Renal cortical epithelial cell (primary cell): ENCODE results near the gene CCDC92. TPM values are rescaled to one million over a fixed set of nuclear protein-coding genes. Genes with fewer than 3 reads are reported as not detected.
A peak's percentile ranks its signal among the peaks of the same experiment; 100 is the strongest.

Experiments
- DNase-seq: peaks from one replicate; pipeline ENCODE4 v3.0.0-alpha.2; 2011; ENCODE audit warnings: low read depth
- total RNA-seq: library from RNA; depleted of rRNA; stranded (reverse); fragments of >200 nt; gene quantifications from 2 replicates; pipeline ENCODE4 v1.2.3, GENCODE V29; 2014

The CCDC92 gene, protein sequence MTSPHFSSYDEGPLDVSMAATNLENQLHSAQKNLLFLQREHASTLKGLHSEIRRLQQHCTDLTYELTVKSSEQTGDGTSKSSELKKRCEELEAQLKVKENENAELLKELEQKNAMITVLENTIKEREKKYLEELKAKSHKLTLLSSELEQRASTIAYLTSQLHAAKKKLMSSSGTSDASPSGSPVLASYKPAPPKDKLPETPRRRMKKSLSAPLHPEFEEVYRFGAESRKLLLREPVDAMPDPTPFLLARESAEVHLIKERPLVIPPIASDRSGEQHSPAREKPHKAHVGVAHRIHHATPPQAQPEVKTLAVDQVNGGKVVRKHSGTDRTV
- 4.3 and 21.7 TPM in 2 replicates for total RNA-seq

GRCh38 chr12:123972457-123973401, at the start of gene CCDC92, which contains the start of gene ZNF664:
Gene CCDC92, minus strand, starts transcription at chr12:123972831. Its CDS starts 28,526 bp downstream, at chr12:123944305.
Gene ZNF664, plus strand, starts transcription at chr12:123973215. Its CDS starts 38,930 bp downstream, at chr12:124012145.
- DNase-seq, result peak; percentile 50

GRCh38 chr12:124022161-124022560, 49.5 kb upstream of the CCDC92 start:
- DNase-seq, result no peak

DNA sequence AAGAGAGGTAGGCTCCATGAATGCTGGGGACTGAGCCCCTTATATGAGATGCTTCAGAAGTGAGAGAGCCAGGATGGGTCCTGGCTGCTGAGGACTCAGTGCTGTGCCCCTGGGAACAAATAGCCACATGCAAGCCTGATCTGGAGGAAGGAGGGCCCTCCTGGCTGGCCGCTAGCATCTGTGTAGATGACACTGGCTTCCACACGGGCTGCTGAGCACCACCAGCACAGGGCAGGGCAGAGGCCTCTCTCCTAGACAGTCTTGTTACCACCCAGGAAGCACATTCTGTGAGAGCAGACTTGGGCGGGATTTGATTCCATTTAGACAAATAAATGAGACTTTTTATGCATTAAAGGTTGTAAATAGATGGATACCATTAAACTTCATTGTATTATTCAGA, 48.4 kb upstream of the CCDC92 start:
- DNase-seq, result no peak

- no peak for DNase-seq
Observed at GRCh38 chr12:124020514-124020949, 47.9 kb upstream of the CCDC92 start.

- no peak for DNase-seq
Observed at GRCh38 chr12:124019115-124019514, 46.5 kb upstream of the CCDC92 start.

GRCh38 chr12:124018539-124018938, 45.9 kb upstream of the CCDC92 start:
- DNase-seq, result no peak

- no peak for DNase-seq
Observed at GRCh38 chr12:124017064-124017463, 44.4 kb upstream of the CCDC92 start.

DNA sequence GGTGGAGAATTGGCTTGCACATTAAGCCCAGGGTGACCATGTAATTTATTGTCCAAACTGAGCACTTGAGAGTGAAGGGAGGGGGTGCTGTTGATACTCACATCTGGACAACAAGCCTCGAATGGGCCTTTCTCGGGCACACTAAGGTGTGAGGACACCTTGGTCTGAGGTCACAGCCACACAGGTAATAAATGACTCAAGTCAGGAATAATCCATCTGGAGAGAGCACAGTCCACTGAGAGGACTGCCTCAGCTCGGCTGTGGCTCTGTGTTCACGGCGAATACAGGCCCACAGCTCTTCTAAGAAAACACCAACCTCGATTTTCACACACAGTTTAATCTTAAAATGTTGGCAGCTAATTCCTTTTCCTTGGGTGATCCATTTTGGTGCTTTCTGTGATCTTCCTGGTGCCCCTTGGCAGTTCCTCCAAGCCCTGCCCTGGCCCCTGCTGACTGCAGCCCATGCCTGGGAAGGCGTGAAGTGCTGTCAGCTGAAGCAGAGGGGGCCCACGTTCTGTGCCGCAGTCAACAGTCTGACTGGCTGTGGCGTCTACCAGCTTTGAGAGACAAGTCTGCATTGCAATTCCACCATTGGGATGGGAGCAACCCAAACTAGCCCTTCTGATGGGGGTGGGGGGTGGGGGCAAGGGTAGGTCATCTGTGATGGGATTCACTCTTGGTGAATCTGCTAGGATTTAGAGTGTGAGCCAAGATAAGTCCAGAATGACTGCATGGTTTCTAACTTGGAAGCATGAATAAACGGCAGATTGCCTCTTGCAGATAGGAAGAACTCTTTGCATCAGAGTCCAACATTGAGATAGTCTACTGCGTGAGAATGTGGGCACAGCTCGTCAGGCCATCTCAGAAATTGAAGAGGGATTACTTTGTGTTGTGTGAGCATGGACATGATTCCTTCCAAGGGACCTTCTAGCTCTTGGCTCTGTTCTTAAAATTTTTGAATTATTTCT, 43.1 kb upstream of the CCDC92 start:
- DNase-seq, result no peak

GRCh38 chr12:124013073-124013472, 40.4 kb upstream of the CCDC92 start:
- DNase-seq, result no peak

- no peak for DNase-seq
Observed at GRCh38 chr12:124011435-124012115, 38.9 kb upstream of the CCDC92 start.

DNA sequence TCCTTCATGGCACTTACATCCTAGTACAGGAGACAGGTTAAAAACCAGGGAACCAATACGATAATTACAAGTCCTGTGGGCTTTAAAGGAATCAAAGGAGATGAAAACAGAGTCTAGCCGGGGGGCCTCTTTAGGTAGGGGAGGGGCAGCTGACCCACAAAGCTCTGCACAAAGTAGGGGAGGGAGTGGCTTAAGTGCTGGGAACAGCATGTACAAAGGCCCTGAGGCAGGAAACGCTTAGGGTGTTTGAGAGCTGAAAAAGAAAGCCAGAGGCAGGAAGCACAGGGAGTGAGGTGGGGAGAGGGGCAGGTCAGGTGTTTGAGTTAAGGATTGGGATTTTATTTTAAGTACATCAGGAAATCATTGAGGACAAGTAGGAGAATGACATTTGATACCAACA, 38.1 kb upstream of the CCDC92 start:
- no peak for DNase-seq

GRCh38 chr12:124009781-124010180, 37.1 kb upstream of the CCDC92 start:
- no peak for DNase-seq

DNA sequence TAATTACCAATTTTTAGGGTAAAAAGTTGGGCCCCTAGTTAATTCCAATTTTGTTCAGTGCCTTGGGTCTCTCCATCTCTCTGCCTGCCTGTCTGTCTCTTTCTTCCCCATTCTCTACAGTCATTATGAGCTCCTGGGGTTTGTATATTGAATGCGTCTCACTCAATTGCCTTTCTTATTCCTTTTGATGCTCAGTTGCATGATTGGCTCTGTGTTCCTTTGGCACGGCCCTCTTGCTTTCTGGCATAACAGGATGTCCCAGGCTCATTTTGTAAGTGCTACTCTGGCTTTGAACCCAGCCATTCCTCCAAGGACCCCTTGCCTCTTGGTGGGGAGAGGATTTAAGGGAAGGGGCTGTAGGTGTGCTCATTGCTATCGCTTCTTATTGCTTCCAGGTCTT, 36.0 kb upstream of the CCDC92 start:
- DNase-seq, result no peak

DNA sequence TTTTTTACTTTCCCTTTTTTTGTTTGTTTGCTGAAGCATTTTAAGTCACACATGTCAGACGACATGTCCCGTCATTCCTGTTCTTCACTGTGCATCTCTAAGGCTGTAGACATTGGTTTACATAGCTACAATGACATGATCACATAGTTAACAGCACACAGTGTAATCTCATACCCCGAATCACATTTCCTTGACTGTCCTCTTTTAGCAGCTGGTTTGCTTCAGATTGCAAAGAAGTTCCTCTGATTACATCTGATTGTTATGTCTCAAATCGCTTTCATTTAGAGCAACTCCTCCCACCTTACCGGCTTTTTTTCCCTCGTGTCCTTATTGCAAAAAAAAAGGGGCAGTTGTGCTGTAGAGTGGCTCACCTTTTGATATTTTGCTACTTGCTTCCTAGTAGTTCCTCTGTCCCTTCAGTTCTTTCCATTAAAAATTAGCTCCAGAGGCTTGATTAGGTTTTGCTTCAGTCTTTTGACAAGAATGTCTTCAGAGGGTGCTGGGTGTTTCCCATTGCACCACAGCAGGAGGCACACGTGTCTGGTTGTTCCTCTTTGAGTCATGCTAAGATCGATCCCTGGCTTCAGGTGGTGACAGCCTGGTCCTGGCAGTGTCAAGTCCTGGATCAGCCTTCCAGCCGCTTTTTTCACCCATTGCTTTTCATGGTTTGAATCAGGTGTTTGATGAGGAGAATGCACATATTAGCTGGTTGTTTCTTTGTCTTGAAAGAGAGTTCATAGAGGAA, 35.4 kb upstream of the CCDC92 start:
- no peak for DNase-seq

- no peak for DNase-seq
Observed at GRCh38 chr12:124006846-124007713, 34.4 kb upstream of the CCDC92 start.

DNA sequence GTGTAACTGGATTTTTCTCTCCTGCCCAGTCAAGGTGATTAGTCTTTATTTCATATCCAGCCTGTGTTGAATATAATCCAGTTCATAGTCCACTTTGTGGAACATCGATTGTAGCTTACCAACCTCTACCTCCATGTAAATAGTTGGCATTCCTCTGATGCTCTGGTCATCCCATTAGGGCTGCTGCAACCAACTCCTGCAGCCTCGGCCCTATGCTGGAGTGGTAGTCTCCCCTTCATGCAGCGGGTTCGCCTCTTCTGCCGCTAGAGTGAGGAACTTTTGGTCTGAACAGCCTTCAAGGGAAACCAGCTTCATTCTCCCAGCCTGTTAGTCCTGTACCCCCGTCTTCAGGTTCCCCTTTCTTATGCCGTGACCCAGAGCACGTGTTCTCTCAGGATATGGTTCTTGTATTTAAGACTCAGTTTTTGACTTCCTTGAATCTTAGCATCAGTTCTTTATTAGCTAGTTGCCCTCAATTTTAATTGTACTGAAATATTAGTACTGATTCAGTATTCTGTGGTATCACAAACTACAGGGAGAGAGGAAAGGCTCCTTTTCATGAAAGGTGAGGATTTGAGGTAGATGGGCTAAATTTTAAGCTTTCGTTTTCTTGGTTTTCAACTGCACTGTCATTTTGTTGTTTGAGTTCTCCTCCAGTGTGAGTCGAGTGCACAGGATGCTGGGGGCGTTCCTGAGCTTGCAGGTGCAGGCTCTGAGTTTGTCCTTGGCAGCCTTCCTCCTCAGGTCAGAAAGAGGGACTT, 33.6 kb upstream of the CCDC92 start:
- no peak for DNase-seq

DNA sequence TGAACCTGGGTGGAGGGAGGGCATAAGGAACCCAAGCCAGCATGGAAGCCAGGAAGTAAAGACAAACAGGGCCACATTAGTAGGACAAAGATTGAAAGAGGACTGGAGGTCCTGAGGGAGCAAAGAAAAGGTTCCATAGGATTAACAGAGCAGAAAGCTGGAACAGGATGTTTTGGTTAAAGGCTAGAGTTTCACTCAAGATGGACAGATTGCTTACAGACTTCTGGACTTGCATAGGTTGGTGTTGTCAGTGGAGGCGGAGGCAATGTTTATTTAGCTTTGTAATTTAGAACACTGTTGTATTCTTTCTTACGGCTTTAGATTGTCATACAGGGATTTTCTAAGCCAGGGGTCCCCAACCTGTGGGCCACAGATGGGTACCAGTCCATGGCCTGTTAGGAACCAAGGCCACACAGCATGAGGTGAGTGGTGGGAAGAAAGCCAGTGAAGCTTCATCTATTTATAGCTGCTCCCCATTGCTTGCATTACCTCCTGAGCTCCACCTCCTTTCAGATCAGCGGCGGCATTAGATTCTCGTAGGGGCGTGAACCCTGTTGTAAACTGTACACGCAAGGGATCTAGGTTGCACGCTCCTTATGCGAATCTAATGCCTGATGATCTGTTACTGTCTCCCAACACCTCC, 31.7 kb upstream of the CCDC92 start:
- DNase-seq, result no peak

DNA sequence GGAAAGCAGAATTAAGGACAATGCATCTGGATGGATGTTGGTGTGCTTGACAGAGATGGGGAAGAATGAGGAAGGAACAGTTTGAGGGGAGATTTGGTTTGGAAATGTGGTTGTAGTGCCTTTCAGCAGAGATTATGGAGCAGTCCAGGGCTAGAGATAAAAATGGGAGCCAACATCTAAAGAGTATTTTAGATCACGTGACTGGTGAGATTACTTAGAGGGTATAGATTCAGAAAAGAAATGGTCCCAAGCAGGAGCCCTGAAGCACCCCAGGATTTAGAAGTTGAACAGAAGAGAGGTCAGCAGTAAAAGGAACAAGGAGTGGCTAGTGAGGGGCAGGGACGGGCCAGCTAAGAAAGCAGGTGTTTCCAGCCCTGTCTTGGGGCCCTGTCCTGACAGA, 30.0 kb upstream of the CCDC92 start:
- no peak for DNase-seq
